Muscle layer of colon (tissue), 2 donors: ENCODE data around the gene CCSER1.
"Not testable (repeated sequence)": the region's sequence is repeated elsewhere in the genome, so short reads cannot be mapped to it uniquely, and the experiment has no call there.

ENCODE experiments used
- H3K27ac ChIP-seq: one replicate; pipeline ENCODE4 v1.7.0; 2013; ENCODE audit warnings: low read depth, mild to moderate bottlenecking, low read length, moderate library complexity
- H3K27me3 ChIP-seq, 2 donors: one replicate each; pipeline ENCODE4 v1.7.0; 2013; ENCODE audit warnings: low read length in 2 of 2, mild to moderate bottlenecking in 2 of 2; ENCODE audit not compliant: insufficient read depth in 2 of 2, control insufficient read depth in 1 of 2
- H3K36me3 ChIP-seq: one replicate; pipeline ENCODE4 v1.7.0; 2013; ENCODE audit warnings: mild to moderate bottlenecking, low read length; ENCODE audit not compliant: insufficient read depth
- H3K4me1 ChIP-seq: one replicate; pipeline ENCODE4 v1.7.0; 2013; ENCODE audit warnings: mild to moderate bottlenecking, low read length; ENCODE audit not compliant: insufficient read depth
- H3K4me3 ChIP-seq, 2 donors: one replicate each; pipeline ENCODE4 v1.7.0; 2013; ENCODE audit warnings: low read length in 2 of 2, low read depth in 1 of 2, mild to moderate bottlenecking in 1 of 2, moderate library complexity in 1 of 2
- H3K9ac ChIP-seq: one replicate; pipeline ENCODE4 v1.7.0; 2013; ENCODE audit warnings: low read length
- H3K9me3 ChIP-seq: one replicate; pipeline ENCODE4 v1.7.0; 2013; ENCODE audit warnings: mild to moderate bottlenecking, low read length
- donor health status: abdominal sarcoma.
- donor health status: Adenocarcinoma of cecum.

CCSER1 gene

GRCh38 chr4:91298156-91298700 is 1171.0 kb downstream of the CCSER1 start:
- Histone ChIP-seq H3K9ac (no peak overlapping the region), H3K4me3 (no peak overlapping the region), H3K27ac (no peak overlapping the region), H3K9me3 (no peaks in the 10 kb centered on the region), H3K4me1 (no peaks in the 10 kb centered on the region), H3K36me3 (no peaks in the 10 kb centered on the region), H3K27me3 (no peaks in the 10 kb centered on the region)

GRCh38 chr4:91298824-91299223 is 1171.6 kb downstream of the CCSER1 start:
- Histone ChIP-seq H3K9ac (no peak overlapping the region), H3K27me3 (no peaks in the 10 kb centered on the region), H3K4me1 (no peaks in the 10 kb centered on the region), H3K4me3 (no peak overlapping the region), H3K9me3 (no peaks in the 10 kb centered on the region), H3K36me3 (no peaks in the 10 kb centered on the region), H3K27ac (no peak overlapping the region)

GRCh38 chr4:91302120-91302519 is 1174.9 kb downstream of the CCSER1 start:
- no peaks in the 10 kb centered on the region for H3K4me1 ChIP-seq
- H3K9me3 ChIP-seq: no peaks in the 10 kb centered on the region
- no peak overlapping the region for H3K9ac ChIP-seq
- H3K27ac ChIP-seq: no peak overlapping the region
- no peaks in the 10 kb centered on the region for H3K27me3 ChIP-seq
- no peak overlapping the region for H3K4me3 ChIP-seq
- no peaks in the 10 kb centered on the region for H3K36me3 ChIP-seq

- Histone ChIP-seq H3K27me3 (no peaks in the 10 kb centered on the region), H3K36me3 (no peaks in the 10 kb centered on the region), H3K9ac (no peak overlapping the region), H3K27ac (no peak overlapping the region), H3K9me3 (no peaks in the 10 kb centered on the region), H3K4me1 (no peaks in the 10 kb centered on the region), H3K4me3 (no peak overlapping the region)
These were observed 1177.1 kb downstream of the CCSER1 start for GRCh38 chr4:91304292-91304691.

- H3K27ac ChIP-seq: no peak overlapping the region
- H3K4me3 ChIP-seq: no peak overlapping the region
These were observed 1190.2 kb downstream of the CCSER1 start for GRCh38 chr4:91317434-91317833.

GRCh38 chr4:91319556-91320268 is 1192.5 kb downstream of the CCSER1 start:
- no peaks in the 10 kb centered on the region for H3K4me1 ChIP-seq
- no peaks in the 10 kb centered on the region for H3K27me3 ChIP-seq
- no peaks in the 10 kb centered on the region for H3K36me3 ChIP-seq
- H3K4me3 ChIP-seq: no peak overlapping the region
- H3K27ac ChIP-seq: no peak overlapping the region
- no peak overlapping the region for H3K9ac ChIP-seq
- H3K9me3 ChIP-seq: no peaks in the 10 kb centered on the region

More at GRCh38 chr4:91317434-91317833, 1190.2 kb downstream of the CCSER1 start:
- no peak overlapping the region for H3K9ac ChIP-seq
- H3K4me1 ChIP-seq: no peaks in the 10 kb centered on the region
- H3K9me3 ChIP-seq: no peaks in the 10 kb centered on the region
- no peaks in the 10 kb centered on the region for H3K27me3 ChIP-seq
- H3K36me3 ChIP-seq: no peaks in the 10 kb centered on the region

GRCh38 chr4:91322961-91323360 is 1195.8 kb downstream of the CCSER1 start:
- Histone ChIP-seq H3K4me1 (no peaks in the 10 kb centered on the region), H3K36me3 (no peaks in the 10 kb centered on the region), H3K27ac (no peak overlapping the region), H3K4me3 (no peak overlapping the region), H3K27me3 (no peaks in the 10 kb centered on the region), H3K9me3 (no peaks in the 10 kb centered on the region), H3K9ac (no peak overlapping the region)

GRCh38 chr4:91325495-91325894 is 1198.3 kb downstream of the CCSER1 start:
- Histone ChIP-seq H3K4me3 (no peak overlapping the region), H3K9me3 (no peaks in the 10 kb centered on the region), H3K4me1 (no peaks in the 10 kb centered on the region), H3K27ac (no peak overlapping the region), H3K36me3 (no peaks in the 10 kb centered on the region), H3K9ac (no peak overlapping the region), H3K27me3 (no peaks in the 10 kb centered on the region)

GRCh38 chr4:91326167-91326566 is 1199.0 kb downstream of the CCSER1 start:
- H3K36me3 ChIP-seq, H3K9ac ChIP-seq, H3K27ac ChIP-seq, H3K4me1 ChIP-seq, H3K9me3 ChIP-seq, H3K27me3 ChIP-seq, H3K4me3 ChIP-seq: not testable (repeated sequence)

- no peak overlapping the region for H3K9ac ChIP-seq
- no peak overlapping the region for H3K27ac ChIP-seq
- no peaks in the 10 kb centered on the region for H3K4me1 ChIP-seq
- no peaks in the 10 kb centered on the region for H3K9me3 ChIP-seq
- H3K27me3 ChIP-seq: no peaks in the 10 kb centered on the region
- H3K36me3 ChIP-seq: no peaks in the 10 kb centered on the region
- H3K4me3 ChIP-seq: no peak overlapping the region
These were observed 1203.5 kb downstream of the CCSER1 start for GRCh38 chr4:91330555-91331137.

- no peak overlapping the region for H3K27ac ChIP-seq
- H3K27me3 ChIP-seq: no peaks in the 10 kb centered on the region
These were observed 1213.6 kb downstream of the CCSER1 start for GRCh38 chr4:91340822-91341221.

GRCh38 chr4:91345632-91346031 is 1218.4 kb downstream of the CCSER1 start:
- Histone ChIP-seq H3K27me3 (no peaks in the 10 kb centered on the region), H3K36me3 (no peaks in the 10 kb centered on the region), H3K4me3 (no peak overlapping the region), H3K9me3 (no peaks in the 10 kb centered on the region), H3K9ac (no peak overlapping the region), H3K27ac (no peak overlapping the region), H3K4me1 (no peaks in the 10 kb centered on the region)

More at GRCh38 chr4:91340822-91341221, 1213.6 kb downstream of the CCSER1 start:
- no peaks in the 10 kb centered on the region for H3K36me3 ChIP-seq
- no peak overlapping the region for H3K9ac ChIP-seq
- H3K4me1 ChIP-seq: no peaks in the 10 kb centered on the region
- H3K9me3 ChIP-seq: no peaks in the 10 kb centered on the region
- H3K4me3 ChIP-seq: no peak overlapping the region
